Neural progenitor cell (in vitro differentiated cells): Measurements from ENCODE around the gene PPFIA4.

Source experiments
- CTCF ChIP-seq: fragments of 200-600 bp; sonication (generic); IDR thresholded peaks from 2 replicates; pipeline ENCODE4 v1.5.1; 2017; ENCODE audit warnings: antibody characterized with exemption, mild to moderate bottlenecking
- EZH2 ChIP-seq: fragments of 200-600 bp; sonication (generic); IDR thresholded peaks from 2 replicates; pipeline ENCODE4 v1.6.1; 2017; ENCODE audit warnings: antibody characterized with exemption, mild to moderate bottlenecking, moderate library complexity
- EZH2phosphoT487 ChIP-seq: fragments of 200-600 bp; sonication (generic); IDR thresholded peaks from 2 replicates; pipeline ENCODE4 v1.6.1; 2017; ENCODE audit warnings: antibody characterized with exemption

GRCh38 chr1:203069030-203069747, 42.9 kb downstream of the PPFIA4 start:
- TF ChIP-seq CTCF (no peak), EZH2 (no peak), EZH2phosphoT487 (no peak)
